NCI-H2196 treated with DMSO at 0.1 percent for 48 hours (cell line): ENCODE data around the gene OTUD7B.
A peak's percentile ranks its signal among the peaks of the same experiment; 100 is the strongest.

Source experiments
- DNase-seq: peaks from one replicate; lab custom pipeline; 2025; ENCODE audit not compliant: unreplicated experiment; lab: John Stamatoyannopoulos, UW

OTUD7B gene

GRCh38 chr1:149923626-149924025 lies 86.9 kb downstream of the OTUD7B start:
- DNase-seq, result no peak

DNA sequence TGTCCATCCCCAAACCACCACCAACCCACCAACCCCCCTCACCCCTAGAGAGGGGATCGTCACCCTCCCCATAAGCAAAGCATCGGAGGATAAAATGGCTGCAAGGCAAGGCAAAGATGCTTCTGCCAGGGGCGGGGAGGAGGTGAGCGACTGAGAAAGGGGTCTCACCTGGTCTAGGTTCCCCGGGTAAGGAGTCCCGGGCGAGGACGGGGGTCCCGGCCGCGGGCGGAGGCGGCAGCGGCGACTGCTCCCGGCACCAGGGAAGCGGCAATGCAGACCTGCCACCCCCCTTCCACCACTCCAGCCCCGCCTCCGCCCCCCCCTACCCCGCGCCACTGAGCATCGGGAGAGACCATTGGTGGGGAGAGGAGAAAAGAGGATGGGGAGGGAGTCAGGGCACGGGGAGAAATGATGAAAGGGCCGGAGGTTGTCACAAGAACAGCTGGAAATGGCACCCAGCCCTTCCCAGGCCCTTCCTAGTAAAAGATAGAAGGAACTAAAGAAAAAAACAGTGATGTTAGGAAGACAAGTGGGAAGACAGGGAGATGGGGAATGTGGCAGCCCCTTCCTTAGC lies 92.9 kb downstream of the OTUD7B start, which contains the start of gene SV2A:
SV2A (minus strand) TSS at position 274 of the 574 bp plus-strand sequence. CDS start 4,004 bp downstream, outside the sequence.
- DNase-seq, result peak; percentile 79

GRCh38 chr1:149916898-149917252 lies 93.7 kb downstream of the OTUD7B start:
- DNase-seq, result no peak

DNA sequence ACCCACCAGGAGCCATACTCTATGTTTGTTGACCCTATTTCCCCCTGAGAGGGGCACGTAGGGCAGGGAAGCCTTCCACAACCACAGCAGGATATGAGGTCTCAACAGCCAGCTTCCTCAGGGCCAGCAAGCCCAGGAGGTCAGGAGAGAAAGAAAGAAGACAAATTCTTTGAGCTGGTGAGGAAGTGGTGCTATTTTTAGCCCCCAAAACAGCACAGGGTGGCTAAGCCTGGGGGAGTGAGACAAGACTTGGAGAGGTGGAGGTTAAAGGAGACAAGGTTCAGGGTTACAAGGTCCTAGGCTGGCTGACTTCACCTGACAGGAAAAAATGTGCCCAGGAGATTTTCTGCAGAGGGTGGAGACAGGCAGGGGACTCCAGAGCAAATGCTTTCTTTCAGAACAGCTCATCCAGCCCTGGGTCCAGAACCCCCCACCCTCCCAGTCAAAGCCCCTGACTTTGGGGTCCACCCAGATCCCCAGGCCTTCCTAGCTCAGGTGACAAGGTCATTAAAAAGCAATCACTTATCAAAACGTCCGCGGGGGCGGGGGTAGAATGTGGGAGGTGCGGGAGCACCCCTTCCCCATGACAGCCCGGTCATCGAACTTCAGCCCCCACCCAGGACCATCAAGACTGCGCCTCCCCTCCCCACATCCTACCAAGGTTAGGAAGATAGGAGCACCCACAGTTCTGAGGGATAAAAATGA lies 94.2 kb downstream of the OTUD7B start:
- DNase-seq, result no peak

GRCh38 chr1:149915429-149916192 lies 94.9 kb downstream of the OTUD7B start:
- DNase-seq, result no peak

- DNase-seq, result no peak
Measured at GRCh38 chr1:149914545-149914944, 96.0 kb downstream of the OTUD7B start.

DNA sequence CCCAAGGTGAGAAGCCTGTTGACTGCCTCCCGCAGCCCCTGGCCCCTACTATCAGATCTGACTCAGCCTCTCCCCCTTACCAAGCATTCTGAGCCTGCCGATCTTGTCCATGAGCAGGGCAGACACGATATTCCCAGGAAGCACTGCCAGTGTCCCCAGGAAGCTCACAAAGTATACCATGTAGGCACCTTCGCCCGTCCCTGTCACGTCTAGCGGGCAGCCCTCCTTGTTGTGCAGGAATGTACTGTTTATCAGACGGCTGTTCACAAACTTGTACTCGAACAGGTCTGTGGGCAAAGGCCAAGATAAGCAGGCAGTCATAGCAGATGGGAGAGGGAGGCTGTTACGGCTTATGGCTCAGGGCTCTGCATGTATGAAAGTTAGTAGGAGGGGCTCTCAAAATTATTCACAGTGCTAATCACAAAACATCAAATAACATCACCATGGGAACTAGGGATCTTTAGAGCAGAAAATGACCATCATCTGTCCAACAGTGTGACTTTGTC lies 103.9 kb downstream of the OTUD7B start:
- no peak for DNase-seq

DNA sequence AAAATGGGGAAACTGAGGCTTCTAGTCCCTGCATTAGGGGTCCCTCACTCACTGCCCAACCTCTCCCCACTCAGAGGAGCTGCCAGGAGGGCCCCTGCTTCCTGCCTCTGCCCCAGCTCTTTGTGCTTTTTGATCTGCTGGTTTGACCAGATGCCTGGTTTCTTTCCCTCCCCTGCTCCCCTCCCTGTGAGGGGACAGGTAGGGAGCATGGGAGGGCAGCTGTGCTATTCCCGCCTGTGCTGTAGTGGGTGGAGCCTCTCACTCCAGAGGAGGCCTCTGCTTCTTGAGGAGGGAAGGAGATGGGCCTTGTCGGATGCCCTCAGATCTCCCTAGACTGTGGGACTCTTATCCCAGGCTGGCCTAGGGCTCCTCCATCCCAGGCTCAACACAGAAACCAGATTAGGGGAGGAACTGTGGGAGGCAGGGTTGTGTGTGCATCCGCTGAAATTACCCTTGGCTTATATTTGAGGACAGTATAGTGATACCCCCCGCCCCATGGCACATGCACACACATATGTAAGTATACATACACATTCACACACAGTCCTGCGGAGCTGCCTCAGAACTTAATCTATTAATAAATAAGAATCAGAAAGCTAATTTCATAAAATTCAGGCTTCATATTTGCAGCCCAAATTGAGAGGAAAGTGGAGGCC lies 106.6 kb downstream of the OTUD7B start:
- no peak for DNase-seq

DNA sequence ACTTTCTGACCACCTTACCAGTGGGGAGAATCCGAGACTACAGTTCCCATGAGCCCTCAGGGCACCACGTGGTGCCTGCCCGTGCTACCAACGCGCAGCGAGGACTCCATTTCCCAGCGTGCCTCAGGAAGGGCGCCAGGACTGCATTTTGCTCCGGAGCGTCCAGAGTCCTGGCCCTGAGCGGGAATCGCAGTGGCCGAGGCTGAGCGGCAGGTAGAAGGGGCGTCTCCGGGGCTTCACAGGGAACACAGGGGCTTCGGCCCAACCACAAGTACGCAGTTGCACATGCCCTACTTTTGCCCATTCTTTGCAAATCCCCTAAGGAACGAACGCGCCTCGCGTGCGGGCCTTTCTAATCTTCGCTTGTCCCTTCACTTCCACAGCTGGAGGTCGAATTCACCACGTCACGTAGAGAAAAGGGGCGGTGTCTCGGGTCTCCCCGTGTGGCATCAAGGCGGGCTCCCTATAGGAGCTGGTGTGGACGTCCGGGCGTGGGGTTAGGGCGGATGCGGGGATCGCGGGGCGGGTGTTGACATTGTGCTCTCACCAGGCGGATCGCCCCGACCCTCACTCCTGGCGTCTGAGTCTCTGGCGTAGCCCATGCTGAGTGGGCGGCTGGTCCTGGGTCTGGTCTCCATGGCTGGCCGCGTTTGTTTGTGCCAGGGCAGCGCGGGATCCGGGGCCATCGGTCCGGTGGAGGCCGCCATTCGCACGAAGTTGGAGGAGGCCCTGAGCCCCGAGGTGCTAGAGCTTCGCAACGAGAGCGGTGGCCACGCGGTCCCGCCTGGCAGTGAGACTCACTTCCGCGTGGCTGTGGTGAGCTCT lies 110.9 kb downstream of the OTUD7B start, which contains the start of gene BOLA1:
BOLA1 (plus strand) TSS at position 109 of the 825 bp plus-strand sequence; CDS start at position 601, 492 bp downstream.
- DNase-seq, result peak; percentile 77

GRCh38 chr1:149896575-149896974 lies 114.0 kb downstream of the OTUD7B start:
- no peak for DNase-seq

GRCh38 chr1:149888999-149889289 lies 121.6 kb downstream of the OTUD7B start:
- no peak for DNase-seq

DNA sequence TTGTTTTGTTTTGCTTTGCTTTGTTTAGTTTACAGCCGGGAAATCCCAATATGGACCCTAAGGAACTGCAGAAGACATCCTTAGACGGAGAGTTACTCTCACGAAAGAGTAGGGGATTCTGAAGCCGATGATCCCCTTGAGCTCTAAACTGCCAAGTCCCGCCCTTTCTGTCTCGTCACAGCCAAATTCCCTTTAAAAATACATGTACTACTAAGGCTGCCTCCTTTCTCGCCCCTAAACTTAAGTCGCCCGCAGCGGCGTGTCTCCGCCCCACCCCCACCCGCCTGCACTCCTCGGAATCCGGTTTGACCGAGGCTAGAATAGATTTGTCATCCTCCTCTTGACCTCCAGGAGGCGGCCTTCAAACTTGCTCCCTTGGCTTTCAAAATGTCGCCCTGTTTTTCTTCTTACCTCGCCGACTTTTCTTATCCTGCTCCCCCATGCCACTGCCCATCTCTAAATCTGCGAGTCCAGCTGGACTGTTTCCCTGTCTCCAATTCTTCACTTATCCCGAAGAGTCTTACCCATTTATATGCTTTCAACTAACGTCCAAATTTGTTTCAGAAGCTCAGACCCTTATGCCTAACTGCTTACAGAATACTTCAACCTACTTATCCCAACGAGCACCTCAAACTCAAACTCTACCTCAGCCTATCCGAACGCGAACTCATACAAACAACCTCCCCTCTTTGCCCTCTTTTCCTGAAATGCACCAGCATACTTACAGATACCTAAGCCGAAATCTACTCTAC lies 122.1 kb downstream of the OTUD7B start:
- peak; percentile 63 for DNase-seq
